GM18873 (cell line): Measurements from ENCODE around the gene SLC27A1.
"Not testable (repeated sequence)": the region's sequence is repeated elsewhere in the genome, so short reads cannot be mapped to it uniquely, and the experiment has no call there.

Experiments used
- ATAC-seq: cut with Tn5 transposase; IDR thresholded peaks from one replicate; pipeline ENCODE4 v1.9.1; 2021; ENCODE audit warnings: mild to moderate bottlenecking, moderate library complexity, moderate number of reproducible peaks; ENCODE audit not compliant: unreplicated experiment, low FRiP score

SLC27A1 gene

DNA sequence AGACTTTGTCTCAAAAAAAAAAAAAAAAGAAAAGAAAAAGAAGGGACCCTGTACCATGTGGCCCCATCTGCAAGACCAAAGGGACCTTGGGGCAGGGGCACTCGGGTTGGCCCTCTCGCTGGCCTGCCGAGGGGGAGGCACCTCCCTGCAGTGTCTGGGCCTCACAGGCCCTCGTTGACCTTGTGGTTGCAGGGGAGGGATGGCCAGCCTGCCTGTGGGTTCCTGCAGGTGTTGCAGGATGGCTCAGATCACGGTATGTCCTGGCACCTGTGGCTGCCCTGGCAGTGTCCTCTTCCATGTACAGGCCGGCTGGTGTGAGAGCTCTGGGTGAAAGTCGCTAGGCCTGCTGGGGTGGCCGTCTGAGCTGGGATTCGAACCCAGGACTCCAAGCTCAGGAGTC, 36.4 kb downstream of the SLC27A1 start:
- ATAC-seq: no peak

DNA sequence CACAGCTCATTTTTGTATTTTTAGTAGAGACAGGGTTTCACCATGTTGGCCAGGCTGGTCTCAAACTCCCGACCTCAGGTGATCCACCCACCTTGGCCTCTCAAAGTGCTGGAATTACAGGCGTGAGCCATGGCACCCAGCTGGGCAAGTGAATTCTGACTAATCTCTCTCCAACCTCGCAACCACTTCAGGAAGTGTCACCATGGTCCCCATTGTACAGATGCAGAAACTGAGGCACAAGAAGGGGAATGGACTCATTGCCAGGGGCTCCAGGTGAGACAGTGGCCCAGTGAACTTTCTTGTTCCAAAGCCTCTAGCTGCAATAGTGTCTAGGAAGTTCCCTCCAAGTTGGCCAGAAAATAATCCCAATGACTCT, 38.2 kb downstream of the SLC27A1 start:
- not testable (repeated sequence) for ATAC-seq

DNA sequence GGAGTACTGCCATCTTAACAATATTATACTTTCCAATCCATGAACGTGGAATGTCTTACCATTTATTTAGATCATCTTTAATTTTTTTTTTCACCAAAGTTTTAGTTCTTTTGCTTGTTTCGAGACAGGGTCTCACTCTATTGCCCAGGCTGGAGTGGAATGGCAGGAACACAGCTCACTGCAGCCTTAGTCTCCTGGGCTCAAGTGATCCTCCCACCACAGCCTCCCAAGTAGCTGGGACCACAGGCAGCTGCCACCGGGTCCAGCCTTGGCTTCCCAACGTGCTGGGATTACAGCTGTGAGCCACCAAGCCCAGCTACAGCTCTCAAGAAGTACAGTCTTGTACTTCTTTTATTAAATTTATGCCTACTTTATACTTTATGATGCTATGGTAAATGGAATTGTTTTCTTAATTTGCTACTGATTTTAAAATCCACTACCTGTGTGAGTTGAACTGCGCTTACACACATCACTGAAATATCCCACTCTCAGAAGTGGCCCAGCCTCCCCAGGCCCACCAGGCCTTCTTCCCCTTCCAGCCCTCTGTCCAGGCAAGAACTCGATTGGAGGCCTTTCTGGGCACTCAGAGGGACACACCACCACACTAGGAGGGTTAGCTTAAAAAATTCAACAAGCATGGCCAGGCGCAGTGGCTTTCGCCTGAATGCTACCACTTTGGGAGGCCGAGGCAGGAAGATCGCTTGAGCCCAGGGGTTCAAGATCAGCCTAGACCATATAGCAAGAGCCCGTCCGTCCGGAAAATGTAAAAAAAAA, 40.1 kb downstream of the SLC27A1 start:
- ATAC-seq: no peak

DNA sequence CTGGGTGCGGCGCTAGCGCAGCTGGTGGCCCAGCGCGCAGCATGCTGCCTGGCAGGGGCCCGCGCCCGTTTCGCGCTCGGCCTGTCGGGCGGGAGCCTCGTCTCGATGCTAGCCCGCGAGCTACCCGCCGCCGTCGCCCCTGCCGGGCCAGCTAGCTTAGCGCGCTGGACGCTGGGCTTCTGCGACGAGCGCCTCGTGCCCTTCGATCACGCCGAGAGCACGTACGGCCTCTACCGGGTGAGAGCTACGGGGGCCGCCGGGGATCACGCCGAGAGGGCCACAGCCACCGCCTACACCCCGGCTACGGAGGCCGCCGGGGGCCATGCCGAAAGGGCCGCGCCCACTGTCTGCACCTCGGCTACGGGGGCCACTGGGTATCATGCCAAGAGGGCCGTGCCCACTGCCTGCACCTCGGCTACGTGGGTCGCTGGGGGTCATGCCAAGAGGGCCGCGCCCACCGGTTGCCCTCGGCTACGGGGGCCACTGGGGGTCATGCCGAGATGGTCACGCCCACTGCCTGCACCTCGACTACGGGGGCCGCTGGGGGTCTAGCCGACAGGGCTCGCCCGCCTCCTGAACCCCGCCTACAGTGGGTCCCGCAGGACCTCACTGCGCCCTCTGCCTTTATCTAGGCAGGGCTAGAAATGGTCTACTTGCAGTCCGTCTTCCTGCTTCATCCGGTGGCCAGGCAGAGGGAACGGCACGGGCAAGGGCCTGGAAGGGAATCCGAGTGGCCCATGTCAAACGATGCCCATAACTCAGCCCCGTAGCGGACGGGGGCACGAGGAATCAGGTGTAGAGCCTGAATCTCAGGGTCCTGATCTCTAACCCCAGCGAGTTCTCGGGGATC, 41.6 kb downstream of the SLC27A1 start:
- peak; percentile 47 for ATAC-seq

DNA sequence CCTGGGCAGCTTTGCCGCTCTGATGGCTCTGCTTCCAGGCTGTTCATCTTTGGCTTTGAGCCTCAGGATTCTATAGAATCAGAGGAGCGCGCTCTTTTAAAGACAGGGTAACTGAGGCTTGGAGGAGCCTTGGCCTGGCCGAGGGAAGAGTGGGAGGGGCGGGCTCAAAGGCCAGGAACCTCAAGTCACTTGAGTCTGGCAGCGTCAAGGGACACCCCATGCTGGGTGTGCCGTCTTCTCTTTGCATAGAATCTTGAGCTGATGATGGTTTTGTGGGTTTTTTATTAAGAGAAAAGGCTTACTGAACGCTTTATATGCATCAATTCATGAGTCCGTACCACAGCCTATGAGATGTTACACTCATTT, 42.2 kb downstream of the SLC27A1 start:
- ATAC-seq: no peak

DNA sequence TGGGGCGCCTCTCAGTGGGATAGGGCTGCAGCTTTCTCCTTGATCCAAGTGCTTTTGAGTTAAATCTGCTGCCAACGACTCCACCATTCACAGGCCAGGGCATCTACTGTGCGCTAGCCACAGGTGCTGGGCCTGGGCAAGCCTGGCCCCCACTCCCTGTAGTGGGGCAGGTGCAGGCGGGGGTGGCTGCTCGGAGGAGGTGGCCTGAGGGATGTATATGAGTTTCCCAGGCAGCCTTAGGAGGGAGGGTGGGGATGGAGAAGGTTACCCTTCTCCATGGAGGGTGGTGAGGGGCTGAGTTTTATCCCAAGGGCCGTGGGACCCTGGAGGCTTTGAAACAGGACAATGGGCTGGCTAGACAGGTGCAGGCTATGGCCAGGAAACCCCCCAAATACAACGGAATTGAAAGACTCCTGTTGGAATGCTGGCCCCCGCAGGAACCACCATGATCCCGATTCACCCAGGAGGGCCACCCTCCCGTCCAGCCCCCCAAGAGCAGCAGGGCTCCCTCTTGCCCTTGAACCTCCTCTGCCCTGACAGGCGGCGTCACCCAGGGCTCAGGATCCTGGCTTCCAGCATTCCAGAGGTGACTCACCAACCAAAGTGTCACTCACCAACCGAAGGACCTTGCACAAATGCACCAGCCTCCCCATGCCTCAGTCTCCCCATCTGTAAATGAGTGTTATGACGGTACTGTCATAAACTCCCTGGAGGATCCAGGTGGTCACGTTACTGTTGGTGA, 45.3 kb downstream of the SLC27A1 start:
- ATAC-seq: no peak

DNA sequence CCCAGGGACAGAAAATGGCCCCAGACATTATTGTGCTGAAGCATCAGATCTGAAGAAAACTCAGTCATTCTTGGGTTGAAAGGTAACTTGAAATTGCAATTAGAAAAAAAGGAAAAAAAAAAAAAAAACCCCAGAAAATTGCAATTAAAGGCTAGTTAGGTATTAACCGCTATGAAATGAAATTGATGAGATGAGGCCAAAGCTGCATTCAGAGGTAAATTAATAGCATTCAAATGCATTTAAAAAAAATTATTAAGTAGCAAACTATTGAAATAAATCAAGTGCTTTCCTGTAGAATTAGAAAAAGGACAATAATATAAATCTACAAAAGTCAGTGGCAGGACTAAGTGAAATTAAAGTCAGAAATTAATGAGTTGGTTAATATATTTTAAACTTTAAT, 47.6 kb downstream of the SLC27A1 start:
- ATAC-seq: no peak

DNA sequence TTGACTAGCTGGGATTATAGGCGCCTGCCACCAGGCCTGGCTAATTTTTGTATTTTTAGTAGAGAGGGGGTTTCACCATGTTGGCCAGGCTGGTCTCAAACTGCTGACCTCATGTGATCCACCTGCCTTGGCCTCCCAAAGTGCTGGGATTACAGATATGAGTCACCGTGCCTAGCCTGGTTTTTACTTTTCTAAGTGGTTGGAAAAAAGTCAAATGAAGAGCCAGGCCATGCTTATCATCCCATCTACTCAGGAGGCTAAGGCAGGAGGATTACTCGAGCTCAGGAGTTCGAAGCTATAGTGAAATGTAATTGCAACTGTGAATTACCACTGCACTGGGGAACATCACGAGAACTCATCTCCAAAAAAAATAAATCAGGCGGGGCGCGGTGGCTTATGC, 48.3 kb downstream of the SLC27A1 start:
- ATAC-seq: not testable (repeated sequence)

DNA sequence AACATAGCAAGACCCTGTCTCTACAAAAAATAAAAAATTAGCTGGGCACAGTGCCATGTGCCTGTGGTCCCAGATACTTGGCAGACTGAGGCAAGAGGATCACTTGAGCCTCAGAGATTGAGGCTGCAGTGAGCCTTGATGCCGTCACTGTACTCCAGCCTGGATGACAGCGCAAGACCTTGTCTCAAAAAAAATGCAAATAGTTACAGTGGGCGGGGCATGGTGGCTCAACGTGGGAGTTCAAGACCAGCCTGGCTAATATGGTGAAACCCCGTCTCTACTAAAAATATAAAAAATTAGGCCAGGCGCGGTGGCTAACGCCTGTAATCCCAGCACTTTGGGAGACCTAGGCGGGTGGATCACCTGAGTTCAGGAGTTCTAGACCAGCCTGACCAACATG, 49.6 kb downstream of the SLC27A1 start:
- ATAC-seq: no peak

DNA sequence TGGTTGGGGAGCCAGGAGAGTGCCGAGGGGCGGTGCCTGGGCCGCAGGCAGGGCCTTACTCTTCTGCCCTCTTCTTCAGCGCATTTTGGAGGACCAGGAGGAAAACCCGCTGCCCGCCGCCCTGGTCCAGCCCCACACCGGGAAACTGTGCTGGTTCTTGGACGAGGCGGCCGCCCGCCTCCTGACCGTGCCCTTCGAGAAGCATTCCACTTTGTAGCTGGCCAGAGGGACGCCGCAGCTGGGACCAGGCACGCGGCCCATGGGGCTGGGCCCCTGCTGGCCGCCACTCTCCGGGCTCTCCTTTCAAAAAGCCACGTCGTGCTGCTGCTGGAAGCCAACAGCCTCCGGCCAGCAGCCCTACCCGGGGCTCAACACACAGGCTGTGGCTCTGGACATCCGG, 50.5 kb downstream of the SLC27A1 start:
- no peak for ATAC-seq

DNA sequence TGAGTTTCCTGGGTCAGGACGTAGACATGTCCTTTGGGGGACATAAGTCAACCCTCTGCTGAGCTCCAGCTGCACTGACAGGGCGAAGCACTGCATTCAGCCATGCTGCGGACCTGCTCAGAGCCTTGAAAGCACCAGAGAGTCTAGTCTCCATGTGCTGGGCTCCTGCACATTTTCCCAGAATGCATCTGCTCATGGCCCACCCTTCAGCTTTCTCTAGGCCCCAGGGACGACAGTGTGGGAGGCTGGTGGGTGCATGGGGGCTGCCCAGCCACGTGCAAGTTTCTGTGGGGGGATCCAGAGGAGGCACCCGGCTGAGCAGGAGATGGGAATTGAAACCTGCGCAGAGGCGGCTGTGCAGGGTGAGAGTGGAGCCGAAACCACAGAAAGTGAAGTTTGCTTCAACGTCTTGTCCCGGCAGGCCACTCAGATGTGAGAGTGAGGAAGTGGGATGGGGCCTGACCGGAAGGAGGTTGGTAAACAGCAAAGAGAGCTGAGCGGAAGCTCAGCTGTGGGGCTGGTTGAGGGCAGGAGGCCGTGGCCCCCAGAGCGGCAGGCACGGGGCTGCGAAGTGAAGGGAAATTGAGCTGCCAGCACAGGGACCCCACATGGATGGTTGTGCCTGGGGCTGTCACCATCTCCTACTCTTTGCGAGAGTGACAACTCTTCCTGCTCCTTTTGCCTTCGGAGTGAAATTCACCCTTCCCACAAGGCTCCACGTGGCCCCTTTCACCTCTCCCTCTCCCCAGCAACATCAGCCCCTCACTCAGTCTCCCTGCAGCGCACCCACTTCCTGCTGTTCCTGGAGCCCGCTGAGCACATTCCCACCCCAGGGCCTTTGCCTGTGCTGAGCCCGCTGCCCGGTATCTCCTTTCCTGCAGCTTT, 52.9 kb downstream of the SLC27A1 start:
- peak; percentile 82 for ATAC-seq

DNA sequence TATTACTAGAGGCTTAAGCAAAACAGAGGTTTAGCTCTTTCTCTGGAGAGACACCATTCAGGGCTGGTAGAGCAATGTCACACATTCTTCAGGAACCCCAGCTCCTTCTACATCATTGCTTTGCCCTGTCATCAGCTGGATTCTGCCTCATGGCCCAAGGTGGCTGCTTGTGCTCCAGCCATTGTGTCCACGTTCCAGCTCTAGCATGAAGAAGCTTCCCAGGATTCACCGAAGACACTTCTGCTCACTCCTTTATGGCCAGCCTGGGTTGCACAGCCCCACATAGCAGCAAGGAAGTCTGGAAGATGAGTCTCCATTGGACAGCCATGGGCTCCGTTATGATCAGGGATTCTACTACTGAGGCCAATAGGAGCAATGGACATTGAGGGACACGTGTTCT, 54.3 kb downstream of the SLC27A1 start:
- ATAC-seq: no peak

DNA sequence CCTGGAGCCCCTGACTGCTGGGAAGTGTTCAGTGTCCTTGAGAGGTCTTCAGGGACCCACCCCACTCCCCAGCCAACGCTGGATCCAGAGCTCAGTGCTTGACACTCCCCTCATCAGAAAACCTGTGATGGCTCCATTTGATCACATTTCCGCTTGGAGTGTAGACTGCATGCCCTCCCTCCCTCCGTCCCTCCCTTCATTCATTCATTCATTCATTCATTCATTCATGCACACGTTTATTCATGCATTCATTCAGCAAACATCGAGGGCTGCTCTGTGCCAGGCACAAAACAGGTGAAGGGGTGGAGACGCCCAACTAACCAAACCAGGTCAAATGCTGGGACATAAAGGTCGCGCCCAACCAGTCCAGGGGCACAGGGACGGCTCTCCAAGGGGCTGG, 54.8 kb downstream of the SLC27A1 start:
- ATAC-seq: no peak

DNA sequence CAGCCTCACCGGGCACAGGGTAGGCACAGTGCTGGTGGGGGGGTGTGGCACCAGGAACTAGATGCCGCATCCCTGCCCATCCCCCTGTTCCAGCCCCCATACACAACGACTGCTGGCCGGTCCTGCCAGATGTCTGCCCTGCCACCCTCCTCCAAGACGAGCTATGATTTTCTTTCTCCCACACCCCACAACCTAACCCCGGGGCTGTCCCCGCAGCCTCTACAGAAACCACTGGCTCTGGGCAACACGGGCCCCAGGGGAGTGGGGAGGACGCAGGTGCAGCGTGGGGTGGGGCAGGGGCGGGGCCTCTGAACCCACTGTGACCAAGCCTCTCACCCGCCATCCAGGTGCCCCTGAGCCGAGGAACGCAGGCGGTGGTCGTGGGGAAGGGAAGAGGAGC, 56.6 kb downstream of the SLC27A1 start:
- no peak for ATAC-seq

DNA sequence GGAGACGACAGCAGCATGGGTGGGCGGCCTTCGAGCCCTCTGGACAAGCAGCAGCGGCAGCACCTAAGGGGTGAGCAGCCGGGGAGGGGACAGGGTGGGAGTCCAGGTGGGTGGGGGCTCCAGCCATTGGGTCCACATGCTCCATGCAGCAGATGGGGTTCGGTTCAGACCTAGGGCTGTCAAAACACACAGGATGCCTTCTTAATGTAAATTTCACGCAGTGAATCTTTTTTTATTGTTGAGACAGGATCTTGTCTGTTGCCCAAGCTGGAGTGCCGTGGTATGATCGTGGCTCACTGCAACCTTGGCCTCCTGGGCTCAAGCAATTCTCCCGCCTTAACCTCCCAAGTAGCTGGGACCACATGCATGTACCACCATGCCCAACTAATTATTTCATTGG, 57.0 kb downstream of the SLC27A1 start:
- ATAC-seq: no peak

DNA sequence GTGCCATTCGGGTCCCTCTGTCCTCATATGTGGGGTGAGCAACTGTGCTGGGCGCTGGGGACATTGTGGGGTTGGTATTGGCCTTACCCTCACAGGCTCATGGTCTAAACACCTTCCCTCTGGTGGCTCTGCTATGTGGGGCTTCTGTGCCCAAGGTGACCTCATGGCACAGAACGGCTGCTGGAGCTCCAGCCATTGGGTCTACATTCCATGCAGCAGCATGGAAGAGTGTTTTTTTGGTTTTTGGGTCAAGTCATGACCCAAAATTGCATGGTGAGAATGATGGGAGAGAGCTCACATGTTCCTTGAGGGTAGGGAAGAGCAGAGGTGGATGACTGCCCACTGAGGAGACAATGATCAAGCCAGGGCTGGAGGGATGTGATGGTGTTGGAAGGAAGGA, 58.3 kb downstream of the SLC27A1 start:
- no peak for ATAC-seq

DNA sequence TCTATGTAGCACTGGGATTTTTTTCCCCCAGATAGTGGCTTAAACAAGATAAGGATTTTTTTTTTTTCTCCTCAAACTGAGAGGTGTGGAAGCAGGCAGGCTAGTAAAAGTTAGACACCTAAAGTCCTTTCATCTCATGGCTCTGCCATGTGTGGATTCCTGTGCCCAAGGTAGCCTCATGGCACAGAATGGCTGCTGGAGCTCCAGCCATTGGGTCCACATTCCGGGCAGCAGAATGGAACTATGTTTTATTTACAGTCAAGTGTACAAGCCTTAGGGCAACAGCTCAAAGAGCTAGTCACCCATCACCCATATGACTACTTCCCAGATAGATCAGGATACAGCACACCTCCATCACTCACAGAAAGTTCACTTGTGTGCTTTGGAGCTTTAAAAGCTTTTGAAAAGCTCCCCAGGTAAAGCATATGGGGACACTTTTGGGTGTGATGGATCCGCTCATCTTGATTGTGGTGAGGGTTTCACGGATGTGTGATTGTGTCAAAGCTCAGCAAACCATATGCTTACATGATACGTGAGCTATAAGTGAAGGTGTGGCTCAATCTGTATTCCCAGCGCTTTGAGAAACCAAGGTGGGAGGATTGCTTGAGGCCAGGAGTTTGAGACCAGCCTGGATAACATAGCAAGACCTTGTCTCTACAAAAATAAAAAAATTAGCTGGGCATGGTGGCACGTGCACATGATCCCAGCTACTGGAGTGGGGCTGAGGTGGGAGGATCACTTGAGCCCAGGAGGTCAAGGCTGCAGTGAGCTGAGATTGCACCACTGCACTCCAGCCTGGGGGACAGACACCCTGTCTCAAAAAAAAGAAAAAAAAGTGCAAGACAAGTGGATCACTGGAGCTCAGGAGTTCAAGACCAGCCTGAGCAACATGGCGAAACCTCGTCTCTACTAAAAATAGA, 59.2 kb downstream of the SLC27A1 start:
- ATAC-seq: no peak

DNA sequence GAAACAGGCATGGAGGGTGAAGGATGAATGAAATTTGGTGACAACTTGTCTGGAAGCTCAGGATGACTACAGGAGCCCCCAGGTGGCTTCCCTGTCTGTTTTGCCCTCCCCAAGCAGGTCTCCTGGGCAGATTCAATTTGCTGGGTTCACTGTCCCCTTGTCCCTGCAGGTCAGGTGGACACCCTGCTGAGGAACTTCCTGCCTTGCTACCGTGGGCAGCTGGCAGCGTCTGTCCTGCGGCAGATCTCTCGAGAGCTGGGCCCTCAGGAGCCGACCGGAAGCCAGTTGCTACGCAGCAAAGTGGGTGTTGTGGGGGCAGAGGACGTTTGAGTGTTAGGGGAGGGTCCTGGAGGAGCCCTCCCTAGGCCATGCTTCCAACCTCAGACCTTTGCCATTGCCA, 60.3 kb downstream of the SLC27A1 start:
- no peak for ATAC-seq

DNA sequence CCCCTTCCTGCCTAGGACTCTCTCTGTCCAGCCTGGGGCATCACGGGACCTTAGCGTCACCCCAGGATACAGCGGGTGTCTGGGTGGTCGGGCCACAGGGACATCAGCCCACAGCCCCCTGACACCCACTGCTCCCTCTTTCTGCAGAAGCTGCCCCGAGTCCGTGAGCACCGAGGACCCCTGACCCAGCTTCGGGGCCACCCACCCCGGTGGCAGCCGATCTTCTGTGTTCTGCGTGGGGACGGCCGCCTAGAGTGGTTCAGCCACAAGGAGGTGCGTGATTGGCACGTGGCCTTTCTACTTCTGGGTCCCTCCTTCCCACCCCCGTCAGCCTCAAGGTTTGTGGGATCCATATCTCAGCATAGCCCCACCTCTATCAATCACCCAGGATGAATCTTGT, 61.8 kb downstream of the SLC27A1 start:
- no peak for ATAC-seq
